Prostate gland (tissue), 2 donors: Measurements from ENCODE around the gene SPG7. TPM values are rescaled to one million over a fixed set of nuclear protein-coding genes. Genes with fewer than 3 reads are reported as not detected.

ENCODE experiments used
- DNase-seq: peaks from one replicate; pipeline ENCODE4 v3.0.0-alpha.2; 2019; ENCODE audit warnings: low spot score
- H3K27ac ChIP-seq, 2 donors: fragments of 200-600 bp; sonication (generic); 2 replicates each; pipeline ENCODE4 v1.5.1; 2017 to 2019
- H3K27me3 ChIP-seq: fragments of 200-600 bp; sonication (generic); replicated peaks from 2 replicates; pipeline ENCODE4 v1.5.1; 2019; ENCODE audit not compliant: insufficient read depth
- H3K36me3 ChIP-seq, 2 donors: fragments of 200-600 bp; sonication (generic); 1 replicate in 1 of 2; 2 replicates in 1 of 2; pipeline versions ENCODE4 v1.5.1 to v1.8.1; 2017 to 2019
- H3K4me1 ChIP-seq: fragments of 200-600 bp; sonication (generic); replicated peaks from 2 replicates; pipeline ENCODE4 v1.5.1; 2019
- H3K4me3 ChIP-seq, 2 donors: fragments of 200-600 bp; sonication (generic); 2 replicates each; pipeline ENCODE4 v1.5.1; 2017 to 2019
- H3K9me3 ChIP-seq: fragments of 200-600 bp; sonication (generic); 2 replicates; pipeline ENCODE4 v1.5.1; 2017
- POLR2A ChIP-seq: fragments of 450-650 bp; IDR thresholded peaks from one replicate; pipeline ENCODE4 v1.6.1; 2016; ENCODE audit warnings: antibody characterized with exemption, mild to moderate bottlenecking
- POLR2AphosphoS5 ChIP-seq: sonication (generic); formaldehyde crosslinking; IDR thresholded peaks from one replicate; pipeline ENCODE4 v1.6.1; 2017; ENCODE audit warnings: antibody characterized with exemption
- WGBS: methylation state at CpG from one replicate; pipeline ENCODE4 v1.1.5; 2018; 5-methylcytosine and 5-hydroxymethylcytosine counted together
- intact Hi-C: fragments of 100-400 bp; cut with DNase I; formaldehyde crosslinking; loops from one replicate; pipeline ENCODE4 v1.14.2; 2022
- total RNA-seq, 2 donors: library from RNA; depleted of rRNA; stranded (reverse); fragments of >200 nt; gene quantifications; one replicate each; pipeline ENCODE4 v1.1.0, GENCODE V29; 2016
- TF ChIP-seq, protein P1 (sequence below), 4 experiments: fragments of 200-600 bp in 2 of 4; fragments of 450-650 bp in 2 of 4; sonication (generic) in 2 of 4; IDR thresholded peaks; 1 replicate in 3 of 4; 2 replicates in 1 of 4; pipeline ENCODE4 v1.5.1; 2016 to 2019; ENCODE audit warnings: antibody characterized with exemption in 4 of 4, mild to moderate bottlenecking in 2 of 4, moderate library complexity in 2 of 4

SPG7 gene
- total RNA-seq, 2 donors from 2014 or later, result 128 to 165 TPM

GRCh38 chr16:89541792-89542191 is 33.6 kb downstream of the SPG7 start:
- intact Hi-C loops, result no loop called here
- TF ChIP-seq POLR2AphosphoS5 (no peak), POLR2A (no peak)
- TF ChIP-seq, protein P1, sequence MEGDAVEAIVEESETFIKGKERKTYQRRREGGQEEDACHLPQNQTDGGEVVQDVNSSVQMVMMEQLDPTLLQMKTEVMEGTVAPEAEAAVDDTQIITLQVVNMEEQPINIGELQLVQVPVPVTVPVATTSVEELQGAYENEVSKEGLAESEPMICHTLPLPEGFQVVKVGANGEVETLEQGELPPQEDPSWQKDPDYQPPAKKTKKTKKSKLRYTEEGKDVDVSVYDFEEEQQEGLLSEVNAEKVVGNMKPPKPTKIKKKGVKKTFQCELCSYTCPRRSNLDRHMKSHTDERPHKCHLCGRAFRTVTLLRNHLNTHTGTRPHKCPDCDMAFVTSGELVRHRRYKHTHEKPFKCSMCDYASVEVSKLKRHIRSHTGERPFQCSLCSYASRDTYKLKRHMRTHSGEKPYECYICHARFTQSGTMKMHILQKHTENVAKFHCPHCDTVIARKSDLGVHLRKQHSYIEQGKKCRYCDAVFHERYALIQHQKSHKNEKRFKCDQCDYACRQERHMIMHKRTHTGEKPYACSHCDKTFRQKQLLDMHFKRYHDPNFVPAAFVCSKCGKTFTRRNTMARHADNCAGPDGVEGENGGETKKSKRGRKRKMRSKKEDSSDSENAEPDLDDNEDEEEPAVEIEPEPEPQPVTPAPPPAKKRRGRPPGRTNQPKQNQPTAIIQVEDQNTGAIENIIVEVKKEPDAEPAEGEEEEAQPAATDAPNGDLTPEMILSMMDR (IDR thresholded peaks at IDR 0.05), result no peak
- Histone ChIP-seq H3K4me1 (no peaks in the 10 kb centered on the region), H3K27me3 (no peaks in the 10 kb centered on the region), H3K36me3 (peaks cover 0 to 10% of the 10 kb centered on the region in 2 donors), H3K27ac (no peak overlapping the region), H3K4me3 (no peak overlapping the region), H3K9me3 (no peaks in the 10 kb centered on the region)
- DNase-seq, result no peak
- WGBS, result 95% methylated on average over 21 of the region's 21 CpGs

DNA sequence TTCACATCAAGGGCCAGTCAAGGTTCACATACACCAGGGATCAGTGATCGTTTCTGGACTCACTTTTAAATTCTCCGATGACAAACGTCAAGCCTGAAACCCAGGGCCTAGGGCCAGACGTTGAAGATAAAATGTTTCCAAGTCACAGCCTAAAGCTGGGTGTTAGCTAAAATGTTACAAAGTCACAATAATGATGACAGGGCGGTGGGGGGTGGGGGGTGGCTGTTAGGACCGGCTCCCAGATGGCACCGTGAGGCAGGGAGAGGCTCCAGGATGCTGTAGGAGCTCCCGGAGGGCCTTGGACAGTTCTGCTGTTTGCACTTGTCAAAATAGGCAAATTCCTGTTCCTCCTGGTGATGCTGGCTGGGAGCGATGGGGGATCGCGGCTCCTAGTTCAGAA is 35.9 kb downstream of the SPG7 start:
- no peak overlapping the region for H3K4me3 ChIP-seq
- H3K4me1 ChIP-seq, result no peaks in the 10 kb centered on the region
- TF ChIP-seq, protein P1 (IDR thresholded peaks at IDR 0.05), result no peak
- TF ChIP-seq POLR2A (no peak), POLR2AphosphoS5 (no peak)
- no peak overlapping the region for H3K27ac ChIP-seq
- H3K9me3 ChIP-seq, result no peaks in the 10 kb centered on the region
- DNase-seq, result no peak
- H3K36me3 ChIP-seq, result peaks cover 5 to 13% of the 10 kb centered on the region in 2 donors
- intact Hi-C loops, result no loop called here
- H3K27me3 ChIP-seq, result no peaks in the 10 kb centered on the region
- 87% methylated on average over 11 of the region's 11 CpGs for WGBS

DNA sequence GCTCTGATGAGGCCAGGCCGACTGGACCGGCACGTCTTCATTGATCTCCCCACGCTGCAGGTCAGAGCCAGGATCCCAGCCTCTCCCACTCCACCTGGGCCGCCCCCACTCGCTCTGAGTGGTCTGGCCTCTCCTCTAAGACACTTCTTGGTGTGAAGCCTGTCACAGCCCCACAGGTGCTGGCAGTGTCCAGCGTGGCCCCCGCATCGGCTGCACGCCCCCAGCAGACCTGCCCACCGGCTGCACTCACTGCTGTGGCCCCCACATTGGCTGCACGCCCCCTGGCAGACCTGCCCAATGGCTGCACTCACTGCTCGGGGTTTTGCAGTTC is 36.5 kb downstream of the SPG7 start:
- Histone ChIP-seq H3K9me3 (no peaks in the 10 kb centered on the region), H3K27ac (no peak overlapping the region), H3K27me3 (no peaks in the 10 kb centered on the region), H3K4me1 (no peaks in the 10 kb centered on the region), H3K4me3 (no peak overlapping the region), H3K36me3 (peaks cover 10 to 13% of the 10 kb centered on the region in 2 donors)
- TF ChIP-seq POLR2AphosphoS5 (no peak), POLR2A (no peak)
- TF ChIP-seq, protein P1 (IDR thresholded peaks at IDR 0.05), result no peak
- no peak for DNase-seq
- 88% methylated on average over 13 of the region's 13 CpGs for WGBS
- intact Hi-C loops, result no loop called here

- intact Hi-C loops, result no loop called here
- 92% methylated on average over 14 of the region's 17 CpGs for WGBS
- H3K36me3 ChIP-seq, result peaks cover 10 to 13% of the 10 kb centered on the region in 2 donors
Observed at GRCh38 chr16:89545044-89545830, 37.0 kb downstream of the SPG7 start.

More at GRCh38 chr16:89545044-89545830, 37.0 kb downstream of the SPG7 start:
- H3K9me3 ChIP-seq, result no peaks in the 10 kb centered on the region
- no peak overlapping the region for H3K4me3 ChIP-seq
- H3K27ac ChIP-seq, result no peak overlapping the region
- H3K27me3 ChIP-seq, result no peaks in the 10 kb centered on the region
- DNase-seq, result no peak
- TF ChIP-seq POLR2A (no peak), POLR2AphosphoS5 (no peak)
- TF ChIP-seq, protein P1 (IDR thresholded peaks at IDR 0.05), result no peak
- H3K4me1 ChIP-seq, result no peaks in the 10 kb centered on the region
